Suppressor macrophage (primary cell): ENCODE data around the gene LUZP2.

Experiments
- DNase-seq, 4 experiments: peaks; one replicate each; pipeline ENCODE4 v3.0.0-alpha.2; 2020 to 2022

The LUZP2 gene

GRCh38 chr11:24731554-24731953, 234.7 kb downstream of the LUZP2 start:
- no peak for DNase-seq

DNA sequence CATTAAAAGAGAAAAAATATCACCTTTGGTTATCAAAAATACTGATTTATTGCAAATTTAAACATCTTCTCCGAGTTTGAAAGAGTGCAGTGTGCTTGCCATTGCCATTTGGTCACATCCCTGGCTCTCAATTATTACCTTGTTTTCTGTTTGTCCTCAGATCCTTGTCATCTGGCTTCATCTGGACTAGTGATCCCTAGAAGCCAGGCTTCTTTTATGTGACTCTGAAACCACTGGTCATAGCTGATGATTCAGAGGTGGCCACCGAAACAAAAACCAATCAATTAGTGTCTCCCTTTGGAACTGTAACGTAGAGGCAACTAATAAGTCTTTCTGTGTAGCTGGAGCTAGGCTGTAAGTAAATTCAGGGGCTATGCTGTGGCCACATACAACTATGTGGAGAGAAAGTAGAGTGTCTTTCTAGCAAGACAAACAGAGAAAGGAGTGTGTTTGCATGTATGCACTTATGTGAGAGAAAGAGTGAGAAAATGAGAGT, 237.9 kb downstream of the LUZP2 start:
- DNase-seq: no peak

GRCh38 chr11:24738972-24739371, 242.1 kb downstream of the LUZP2 start:
- peak in 1 of 4 experiments; percentile 1 for DNase-seq

- no peak for DNase-seq
These were observed 242.8 kb downstream of the LUZP2 start for GRCh38 chr11:24739637-24740036.

DNA sequence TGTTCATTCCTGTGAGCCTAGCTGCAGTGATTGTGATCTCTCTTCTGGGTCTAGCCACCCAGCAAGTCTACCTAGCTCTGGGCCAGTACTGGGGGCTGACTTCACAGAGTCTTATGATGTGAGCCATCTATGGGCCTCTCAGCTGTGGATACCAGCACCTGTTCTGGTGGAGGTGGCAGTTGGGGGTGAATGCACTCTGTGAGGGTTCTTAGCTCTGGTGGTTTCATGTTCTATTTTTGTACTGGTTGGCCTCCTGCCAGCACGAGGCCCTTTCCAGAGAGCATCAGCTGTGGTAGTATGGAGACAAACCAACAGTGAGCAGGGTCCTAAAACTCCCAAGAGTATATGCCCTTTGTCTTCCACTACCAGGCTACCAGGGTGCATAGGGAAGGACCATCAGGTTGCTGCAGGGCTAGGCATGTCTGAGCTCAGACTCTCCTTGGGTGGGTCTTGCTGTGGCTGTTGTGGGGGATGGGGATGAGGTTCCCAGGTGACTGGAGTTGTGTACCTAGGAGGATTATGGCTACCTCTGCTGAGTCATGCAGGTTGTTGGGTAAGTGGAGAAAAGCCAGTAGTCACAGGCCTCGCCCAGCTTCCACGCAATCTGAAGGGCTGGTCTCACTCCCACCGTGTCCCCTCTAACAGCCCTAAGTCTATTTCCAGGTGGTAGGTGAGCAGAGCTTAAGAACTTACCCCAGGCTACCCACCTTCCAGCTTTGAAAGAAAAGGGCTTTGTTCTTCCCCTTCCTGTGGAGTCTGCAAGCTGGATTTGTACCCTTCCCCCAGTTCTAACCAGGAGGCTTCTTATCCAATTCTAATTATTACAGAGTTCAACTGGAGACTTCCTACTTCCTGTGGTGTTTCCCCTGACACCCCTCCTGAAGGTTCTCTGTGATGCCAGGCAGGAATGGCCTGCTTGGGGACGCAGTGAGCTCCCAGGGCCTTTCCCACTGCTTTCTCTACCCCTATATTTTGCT, 250.7 kb downstream of the LUZP2 start:
- peak in 2 of 4 experiments; percentile 1 to 5 for DNase-seq

GRCh38 chr11:24748261-24748660, 251.4 kb downstream of the LUZP2 start:
- peak in 2 of 4 experiments; percentile 17 to 24 for DNase-seq

GRCh38 chr11:24754406-24754805, 257.6 kb downstream of the LUZP2 start:
- DNase-seq: no peak

DNA sequence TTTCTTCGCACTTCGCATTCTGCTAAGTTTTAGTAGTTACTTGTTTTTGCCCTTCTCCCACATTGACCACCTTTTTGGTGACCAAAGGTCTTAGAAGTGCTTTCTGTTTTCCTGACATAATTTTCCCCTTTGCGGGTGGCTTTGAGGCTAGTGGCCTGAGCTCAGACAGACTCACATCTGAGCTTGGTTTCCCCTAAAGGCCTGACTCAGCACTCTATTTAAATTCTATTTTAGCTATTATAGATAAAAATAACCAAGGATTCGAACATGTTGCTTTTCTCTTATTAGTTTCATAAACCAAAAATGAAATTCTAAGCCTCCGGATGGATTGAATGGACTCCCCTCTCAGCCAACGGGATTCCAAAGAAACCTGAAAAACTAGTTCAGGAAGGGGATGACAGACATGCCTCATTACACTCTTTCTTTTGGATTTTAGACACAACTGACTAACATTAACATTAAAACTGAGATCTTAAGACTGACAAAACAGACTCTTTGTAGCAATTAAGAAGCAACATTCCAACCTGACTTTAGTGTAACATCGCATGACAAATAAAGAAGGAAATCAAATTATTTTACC, 258.5 kb downstream of the LUZP2 start:
- no peak for DNase-seq

GRCh38 chr11:24759742-24760141, 262.9 kb downstream of the LUZP2 start:
- DNase-seq: no peak

- peak in 3 of 4 experiments; percentile 34 to 79 (median 49) for DNase-seq
These were observed 263.8 kb downstream of the LUZP2 start for GRCh38 chr11:24760681-24761080.

DNA sequence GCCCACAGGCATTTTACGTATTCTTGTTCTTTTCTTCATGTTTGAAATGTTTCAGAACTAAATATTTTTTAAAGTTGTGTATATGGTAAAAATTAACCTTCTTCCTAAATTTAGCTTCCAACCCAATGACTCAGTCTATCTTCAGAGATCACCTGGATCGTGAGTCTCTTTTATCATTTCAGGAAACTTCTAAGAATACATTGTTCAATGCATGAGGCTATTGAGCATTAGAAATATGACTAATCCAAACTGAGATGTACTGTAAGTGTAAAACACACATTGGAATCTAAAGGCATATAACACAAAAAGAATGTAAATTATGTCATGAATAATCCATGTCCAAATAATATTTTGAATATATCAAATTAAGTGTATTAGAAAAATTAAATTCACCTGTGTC, 265.2 kb downstream of the LUZP2 start:
- no peak for DNase-seq

GRCh38 chr11:24767411-24767810, 270.6 kb downstream of the LUZP2 start:
- DNase-seq: no peak

DNA sequence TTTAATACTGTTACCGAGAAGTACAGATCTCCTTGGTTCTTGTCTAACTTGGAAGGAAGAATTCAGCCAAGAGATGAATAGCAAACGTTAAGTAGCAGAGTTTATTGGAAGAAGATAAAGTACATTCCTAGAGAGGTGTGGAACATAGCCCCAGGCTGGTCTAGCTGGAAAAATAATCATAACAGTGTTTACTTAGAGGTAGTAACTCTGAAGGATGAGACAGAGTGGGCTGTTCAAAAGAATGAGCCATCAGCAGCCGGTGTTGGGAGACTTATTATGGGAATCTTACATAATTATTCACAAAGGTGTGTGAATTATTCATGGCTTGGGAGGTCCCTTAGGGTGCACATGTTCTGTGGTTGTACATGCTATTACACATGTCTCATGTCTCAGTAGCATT, 276.5 kb downstream of the LUZP2 start:
- DNase-seq: no peak

DNA sequence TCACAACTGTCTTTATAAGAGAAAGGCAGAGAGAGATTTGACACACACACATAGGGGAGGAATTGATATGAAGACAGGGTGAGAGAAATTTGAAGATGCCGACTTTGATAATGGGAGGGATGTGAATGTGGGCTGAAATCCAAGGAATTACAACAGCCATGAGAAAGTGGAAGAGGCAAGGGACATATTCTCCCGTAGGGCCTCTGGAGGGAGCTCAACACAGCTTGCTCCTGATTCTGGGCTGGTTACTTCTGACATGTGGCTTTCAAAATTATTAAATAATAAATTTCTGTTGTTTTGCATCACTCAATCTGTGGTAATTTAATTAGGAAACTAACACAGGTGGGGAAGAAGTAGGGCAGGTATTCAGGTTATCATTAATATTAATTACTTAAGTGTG, 282.9 kb downstream of the LUZP2 start:
- peak in 1 of 4 experiments; percentile 1 for DNase-seq

GRCh38 chr11:24781288-24781687, 284.4 kb downstream of the LUZP2 start:
- DNase-seq: no peak

DNA sequence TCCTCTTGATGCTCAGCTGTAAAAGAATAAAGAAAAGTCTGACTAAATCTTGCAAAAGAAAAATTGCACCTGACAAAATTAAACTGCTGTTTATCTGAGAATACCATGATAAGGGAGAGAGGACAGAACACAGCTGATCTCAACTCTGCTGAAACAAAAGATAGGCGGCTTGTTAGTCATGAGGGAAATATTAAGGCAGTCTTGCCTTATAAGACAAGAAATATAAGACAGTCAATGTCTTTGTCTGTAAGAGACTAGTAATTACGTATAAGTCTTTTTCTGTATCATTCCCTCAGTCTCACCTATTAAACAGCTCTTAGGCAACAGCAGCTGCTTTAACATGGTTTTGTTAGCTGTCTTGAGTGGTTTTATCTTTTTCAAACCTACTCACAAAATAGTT, 296.6 kb downstream of the LUZP2 start:
- DNase-seq: no peak

DNA sequence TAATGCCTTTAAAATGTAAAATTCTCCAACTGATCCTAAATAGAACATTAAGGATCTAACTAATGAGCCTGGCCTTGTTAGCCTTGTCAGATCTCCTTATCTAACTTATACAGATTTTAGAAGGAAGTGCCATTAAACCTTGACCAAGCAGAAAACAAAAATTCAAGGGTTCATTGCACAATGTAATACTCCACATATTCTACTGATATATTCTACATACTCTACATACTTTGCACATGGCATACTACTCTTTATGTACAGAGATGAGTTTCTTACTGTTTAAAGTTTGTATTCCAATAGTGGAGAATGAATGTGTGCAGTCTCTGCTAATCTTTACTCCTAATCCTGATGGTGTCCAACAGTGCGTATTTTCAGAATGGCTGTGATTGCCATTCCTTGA, 297.2 kb downstream of the LUZP2 start:
- DNase-seq: no peak

DNA sequence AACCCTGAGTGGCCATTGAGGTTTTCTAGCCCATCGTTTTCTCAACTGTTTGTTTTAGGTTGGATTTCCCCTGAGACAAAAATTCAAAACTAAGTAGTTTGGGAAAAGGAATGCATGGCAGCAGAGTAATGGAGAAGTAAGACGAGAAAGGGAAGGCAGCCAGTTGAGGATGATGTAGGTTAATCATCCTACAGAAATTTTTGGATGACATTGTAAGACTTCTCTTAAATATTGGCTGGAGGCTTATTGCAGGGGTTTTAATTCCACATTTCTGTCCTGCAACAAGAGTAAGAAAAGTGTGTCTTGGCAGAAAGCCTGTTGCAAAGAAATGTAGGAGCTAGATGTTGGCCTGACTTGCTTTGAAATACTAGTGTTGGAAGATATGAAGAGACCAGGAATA, 308.8 kb downstream of the LUZP2 start:
- DNase-seq: no peak

GRCh38 chr11:24808173-24808572, 311.3 kb downstream of the LUZP2 start:
- no peak for DNase-seq

DNA sequence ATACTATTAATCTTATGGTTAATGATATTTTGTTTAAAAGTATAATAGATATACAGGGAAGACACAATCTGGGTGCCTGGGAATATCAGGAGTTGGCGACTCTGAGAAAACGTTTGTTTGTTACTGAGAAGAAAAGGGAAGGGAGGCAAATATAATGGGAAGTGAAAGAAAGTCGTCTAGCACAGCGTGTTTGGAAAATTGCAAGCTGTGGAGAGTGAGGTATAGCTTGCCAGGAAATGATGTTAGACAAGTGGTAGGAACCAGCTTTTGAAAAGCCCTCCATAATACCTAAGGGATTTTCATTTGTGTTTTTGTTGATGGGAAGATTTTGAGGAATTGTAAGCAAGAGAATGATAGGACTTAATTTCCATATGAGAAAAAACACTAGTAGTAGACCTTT, 322.2 kb downstream of the LUZP2 start:
- peak; percentile 28 to 67 (median 56) for DNase-seq

- DNase-seq: no peak
These were observed 323.1 kb downstream of the LUZP2 start for GRCh38 chr11:24819863-24820434.

DNA sequence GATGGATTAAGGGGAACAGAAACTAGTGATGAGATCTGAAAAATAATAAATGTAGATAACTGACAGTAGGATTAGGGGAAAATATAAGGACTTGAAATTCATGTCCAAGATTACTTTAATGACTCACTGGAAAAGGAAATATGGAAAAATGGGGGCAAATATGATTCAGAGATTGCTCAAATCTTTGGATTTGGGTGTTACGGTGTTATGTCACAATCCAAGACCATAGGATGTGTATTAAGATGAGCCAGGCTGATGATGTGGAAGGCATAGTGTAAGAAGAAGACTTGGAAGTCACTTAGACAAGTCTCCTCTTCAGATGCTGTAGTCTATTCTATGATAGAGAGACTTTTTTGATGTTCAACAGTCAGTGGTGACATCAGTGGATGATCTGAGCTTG, 323.7 kb downstream of the LUZP2 start:
- peak in 1 of 4 experiments; percentile 7 for DNase-seq

DNA sequence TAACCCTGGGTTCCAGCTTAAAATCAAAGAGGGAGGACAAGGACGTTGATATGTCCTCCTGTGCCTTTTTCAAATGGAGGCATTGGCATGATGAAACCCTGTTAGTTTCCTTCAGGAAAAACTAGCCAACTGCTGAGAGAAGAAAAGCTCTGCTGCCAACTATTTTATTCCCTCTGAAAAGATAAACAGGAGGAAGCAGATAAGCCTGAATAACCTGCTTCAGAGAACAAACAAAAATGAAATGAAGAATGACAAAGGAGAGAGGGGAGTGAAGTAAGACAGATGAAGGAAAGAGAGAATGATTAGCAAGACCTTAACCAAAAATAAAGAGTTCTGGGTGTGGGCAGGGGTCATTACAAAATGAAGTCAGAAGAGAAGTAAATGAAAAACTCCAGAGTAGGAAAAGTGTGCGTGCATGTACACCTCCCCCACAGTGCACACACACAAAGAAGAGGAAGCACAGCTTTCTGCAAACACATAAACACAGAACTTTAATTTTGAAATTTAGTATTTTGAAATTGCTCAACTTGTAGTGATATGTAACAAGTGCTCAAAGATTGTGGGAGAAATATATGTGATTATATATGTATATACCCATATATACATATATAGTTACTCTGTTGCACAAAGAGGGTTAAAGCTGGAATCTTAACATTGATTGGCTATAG, 332.2 kb downstream of the LUZP2 start:
- DNase-seq: peak; percentile 4 to 70 (median 46)
